ENCODE results near the gene ZIC2. TPM values are rescaled to one million over a fixed set of nuclear protein-coding genes. Genes with fewer than 3 reads are reported as not detected.
A peak's percentile ranks its signal among the peaks of the same experiment; 100 is the strongest.

ZIC2 gene
- total RNA-seq, 2 donors from 2014 or later: 0.10 TPM; not detected in 1

- no peak for DNase-seq (ENCODE audit: low spot score)
- intact Hi-C loops (cut with DNase I): no loop called here
These were observed 9.9 kb upstream of the ZIC2 start, which contains the start of gene ZIC5 for GRCh38 chr13:99971576-99972189. Gene ZIC5 (minus strand): TSS chr13:99971767. CDS start chr13:99971603, 164 bp downstream.

GRCh38 chr13:99972190-99972731, 9.3 kb upstream of the ZIC2 start:
- DNase-seq (ENCODE audit: low spot score): no peak
- intact Hi-C loops (cut with DNase I): no loop called here

- intact Hi-C loops (cut with DNase I): no loop called here
- no peak for DNase-seq (ENCODE audit: low spot score)
These were observed 8.3 kb upstream of the ZIC2 start for GRCh38 chr13:99973163-99973807.

- intact Hi-C loops (cut with DNase I): no loop called here
- DNase-seq (ENCODE audit: low spot score): no peak
These were observed 7.8 kb upstream of the ZIC2 start for GRCh38 chr13:99973808-99974185.

GRCh38 chr13:99974296-99974938, 7.2 kb upstream of the ZIC2 start:
- intact Hi-C loops (cut with DNase I): no loop called here
- no peak for DNase-seq (ENCODE audit: low spot score)

GRCh38 chr13:99974939-99975561, 6.5 kb upstream of the ZIC2 start:
- no peak for DNase-seq (ENCODE audit: low spot score)
- intact Hi-C loops (cut with DNase I): no loop called here

GRCh38 chr13:99975626-99976025, 6.0 kb upstream of the ZIC2 start:
- intact Hi-C loops (cut with DNase I): no loop called here

GRCh38 chr13:99976575-99976974, 5.0 kb upstream of the ZIC2 start:
- no peak for DNase-seq (ENCODE audit: low spot score)
- intact Hi-C loops (cut with DNase I): no loop called here

More at GRCh38 chr13:99975626-99976025, 6.0 kb upstream of the ZIC2 start:
- DNase-seq (ENCODE audit: low spot score): no peak

GRCh38 chr13:99977334-99977911, 4.2 kb upstream of the ZIC2 start:
- no peak for DNase-seq (ENCODE audit: low spot score)
- intact Hi-C loops (cut with DNase I): no loop called here

GRCh38 chr13:99977912-99978798, 3.4 kb upstream of the ZIC2 start:
- intact Hi-C loops (cut with DNase I): no loop called here

GRCh38 chr13:99978799-99979452, 2.7 kb upstream of the ZIC2 start:
- DNase-seq (ENCODE audit: low spot score): no peak
- intact Hi-C loops (cut with DNase I): no loop called here

More at GRCh38 chr13:99977912-99978798, 3.4 kb upstream of the ZIC2 start:
- DNase-seq (ENCODE audit: low spot score): no peak

- intact Hi-C loops (cut with DNase I): loop anchor here in 1 of 2 donors (5.0 kb wide), 1 partner anchor 372 kb away; the partner anchor contains the start of gene CLYBL
- no peak for DNase-seq (ENCODE audit: low spot score)
These were observed 2.0 kb upstream of the ZIC2 start for GRCh38 chr13:99979453-99980200.

GRCh38 chr13:99980201-99980823, 1.3 kb upstream of the ZIC2 start:
- intact Hi-C loops (cut with DNase I): loop anchor here in 1 of 2 donors (5.0 kb wide), 1 partner anchor 373 kb away; the partner anchor contains the start of gene CLYBL
- DNase-seq (ENCODE audit: low spot score): peak; percentile 85

GRCh38 chr13:99980824-99981734, 505 bp upstream of the ZIC2 start:
- DNase-seq (ENCODE audit: low spot score): peak; percentile 80
- intact Hi-C loops (cut with DNase I): loop anchor here in 1 of 2 donors (5.0 kb wide), 1 partner anchor 374 kb away; the partner anchor contains the start of gene CLYBL

GRCh38 chr13:99982036-99982730, 599 bp downstream of the ZIC2 start:
- intact Hi-C loops (cut with DNase I): loop anchor here in 1 of 2 donors (5.0 kb wide), 1 partner anchor 375 kb away; the partner anchor contains the start of gene CLYBL

More at GRCh38 chr13:99982036-99982730, 599 bp downstream of the ZIC2 start:
- DNase-seq (ENCODE audit: low spot score): no peak
